Activated CD4-positive, CD25-positive, alpha-beta regulatory T cell treated with anti-CD3 and anti-CD28 coated beads, Interleukin-2, amount 50 U/mL, for 16 hours (primary cell): ENCODE measurements around the gene STUM.
"Not testable (repeated sequence)": the region's sequence is repeated elsewhere in the genome, so short reads cannot be mapped to it uniquely, and the experiment has no call there.

Experiments
- DNase-seq: peaks from one replicate; pipeline ENCODE4 v3.0.0-alpha.2; 2020; ENCODE audit warnings: low read depth, low spot score

The STUM gene

DNA sequence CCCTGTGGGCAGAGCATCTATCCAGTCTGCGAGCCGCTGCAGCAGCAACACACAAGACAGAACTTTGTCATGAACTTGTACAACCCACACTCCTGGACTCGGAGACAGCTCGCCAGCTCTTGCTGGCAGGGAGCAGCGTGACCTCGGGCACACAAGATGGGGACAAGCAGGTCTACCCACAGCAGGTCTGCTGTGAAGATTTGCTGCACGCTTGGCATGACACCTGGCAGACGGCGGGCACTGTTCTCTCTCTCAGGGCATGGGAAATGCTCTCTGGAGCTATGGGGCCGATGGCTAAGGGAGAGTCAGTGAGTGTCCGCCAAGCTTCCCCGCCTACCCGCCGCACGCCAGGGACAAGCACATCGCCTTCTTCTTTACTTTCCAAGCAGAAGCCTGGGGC is 90.0 kb downstream of the STUM start:
- DNase-seq, result no peak

DNA sequence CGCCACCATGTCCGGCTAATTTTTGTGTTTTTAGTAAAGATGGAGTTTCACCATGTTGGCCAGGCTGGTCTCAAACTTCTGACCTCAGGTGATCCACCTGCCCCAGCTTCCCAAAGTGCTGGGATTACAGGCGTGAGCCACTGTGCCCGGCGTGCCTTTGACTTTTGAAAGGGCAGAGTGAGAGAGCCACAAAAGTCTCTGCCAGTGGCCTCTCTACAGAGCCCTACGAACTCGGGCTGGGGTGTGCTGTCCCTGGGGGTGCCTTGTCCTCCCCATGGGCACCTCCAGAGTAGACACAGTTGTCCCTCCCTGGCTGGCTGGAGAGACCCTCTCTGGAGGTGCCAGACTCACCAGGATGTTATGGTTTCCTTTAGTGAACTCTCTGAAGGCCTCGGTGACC is 90.6 kb downstream of the STUM start:
- DNase-seq, result not testable (repeated sequence)

DNA sequence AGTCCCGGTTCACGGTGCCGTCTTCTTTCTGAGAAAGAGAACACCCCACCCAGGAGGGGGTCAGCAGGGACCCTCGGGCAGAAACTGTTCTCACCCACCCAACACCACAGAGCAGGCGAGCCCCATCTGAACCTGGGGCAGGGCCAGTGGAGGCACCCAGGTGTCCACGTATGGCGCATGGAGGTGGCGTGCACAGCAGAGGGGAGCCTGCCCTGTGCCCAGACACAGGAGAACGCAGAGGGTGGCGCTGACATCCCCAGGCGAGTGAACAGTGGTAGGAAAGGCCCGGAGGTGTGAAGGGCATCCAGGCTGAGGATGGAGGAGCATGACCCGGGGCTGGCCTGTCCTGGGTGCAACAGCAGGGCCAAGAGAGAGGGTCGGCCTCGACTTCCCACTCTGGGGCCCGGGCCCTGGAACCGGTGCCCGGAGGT is 91.1 kb downstream of the STUM start:
- no peak for DNase-seq

DNA sequence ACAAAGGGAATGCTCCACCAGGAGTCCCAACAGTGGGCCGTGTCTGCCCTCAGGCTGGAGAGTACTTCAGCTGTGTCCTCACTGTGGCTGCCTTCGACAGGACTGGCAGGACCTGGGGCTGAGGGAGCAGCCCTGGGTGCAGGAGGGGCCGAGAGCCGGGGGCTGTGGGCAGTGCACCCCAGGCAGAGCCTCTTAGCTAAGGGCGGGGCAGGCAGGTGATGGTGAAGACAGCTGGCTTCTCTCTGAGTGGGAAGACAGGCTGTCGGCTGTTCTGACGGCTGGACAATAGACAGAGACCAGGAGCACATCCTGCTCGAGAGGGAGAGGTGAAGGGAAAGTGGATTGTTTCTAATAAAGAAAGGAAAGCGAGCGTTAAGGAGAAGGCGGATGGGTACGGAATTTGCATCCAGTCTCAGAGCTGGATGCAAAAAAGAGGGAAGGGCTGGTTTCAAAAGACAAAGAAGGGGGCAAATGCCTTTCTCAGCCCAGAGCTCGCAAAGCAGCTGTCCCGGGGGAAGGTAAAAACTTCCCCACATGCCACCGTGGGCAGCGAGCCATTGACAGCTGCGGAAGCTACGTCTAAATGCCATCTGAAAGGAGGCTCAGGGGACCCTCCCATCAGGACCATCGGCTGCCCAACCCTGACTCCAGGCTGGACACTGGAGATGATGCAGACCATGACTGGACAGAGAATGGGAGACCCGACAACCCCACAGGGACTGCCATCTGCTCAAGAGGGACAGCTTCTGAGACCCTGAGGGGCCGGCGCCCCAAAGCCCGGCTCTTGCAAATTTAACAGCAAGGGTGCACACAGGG is 92.0 kb downstream of the STUM start:
- DNase-seq, result no peak

DNA sequence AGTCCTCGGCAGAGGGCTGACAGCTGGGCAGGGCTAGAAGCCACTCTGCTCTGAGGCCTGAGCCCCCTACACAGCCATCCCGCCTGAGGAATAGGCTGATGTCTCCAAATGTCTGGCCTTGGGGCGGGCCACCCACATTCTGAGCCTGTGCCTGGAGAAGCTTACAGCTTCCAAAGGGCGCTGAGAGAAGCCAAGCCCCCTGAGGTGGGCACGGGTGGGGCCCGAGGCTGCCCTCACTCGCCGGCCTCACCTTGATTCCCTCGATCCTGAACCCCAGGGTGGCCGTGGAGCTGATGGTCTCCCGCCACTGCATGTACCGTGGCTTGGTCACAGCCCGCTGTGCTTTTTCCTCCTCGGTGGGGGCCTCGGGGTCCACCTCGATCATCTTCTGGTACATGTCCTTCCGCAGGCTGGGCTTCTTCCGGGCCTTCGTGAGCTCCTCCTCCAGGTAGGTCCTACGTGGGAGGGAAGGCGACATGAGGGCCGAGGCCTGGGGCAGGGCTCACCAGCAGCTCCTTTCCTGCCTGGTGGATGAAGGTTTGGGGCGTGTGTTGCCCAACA is 93.2 kb downstream of the STUM start:
- DNase-seq, result no peak

DNA sequence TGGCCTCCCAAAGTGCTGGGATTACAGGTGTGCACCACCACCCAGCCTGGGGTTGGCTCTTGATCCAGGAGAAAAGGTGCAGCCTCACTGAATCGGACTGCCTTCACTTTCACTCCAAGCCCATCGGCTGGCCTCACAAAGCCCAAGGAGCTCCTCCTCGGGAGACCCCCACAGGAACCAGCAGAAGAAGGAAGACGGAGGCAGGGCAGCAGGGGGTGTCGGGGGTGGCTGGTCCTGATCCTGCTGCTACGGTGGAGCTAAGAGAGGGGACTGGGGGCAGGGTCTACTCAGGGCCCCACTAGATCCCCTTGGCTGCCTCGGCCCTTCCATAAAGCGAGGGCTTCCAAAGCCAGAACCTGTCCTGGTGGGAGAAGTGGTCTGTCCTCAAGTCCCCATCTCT is 93.9 kb downstream of the STUM start:
- no peak for DNase-seq

DNA sequence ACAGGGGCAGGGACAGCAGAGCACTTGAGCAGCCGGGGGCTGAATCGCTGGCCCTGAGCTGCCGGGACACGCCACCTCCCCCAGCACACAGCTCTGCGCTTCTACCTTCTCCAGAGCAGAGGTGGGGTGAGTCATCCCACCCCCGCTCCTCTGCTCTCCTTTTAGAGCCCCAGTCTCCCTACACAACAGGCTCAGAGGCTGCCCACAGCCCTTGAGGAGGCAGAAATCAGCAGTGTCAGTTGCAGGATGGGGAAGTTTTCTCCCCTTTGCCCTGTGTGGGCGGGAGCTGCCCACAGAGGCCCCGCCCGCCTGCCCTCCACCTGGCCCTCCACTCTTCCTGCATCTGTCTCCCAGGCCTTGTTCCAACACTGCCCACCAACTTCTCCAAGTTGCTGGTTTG is 94.6 kb downstream of the STUM start:
- DNase-seq, result no peak

DNA sequence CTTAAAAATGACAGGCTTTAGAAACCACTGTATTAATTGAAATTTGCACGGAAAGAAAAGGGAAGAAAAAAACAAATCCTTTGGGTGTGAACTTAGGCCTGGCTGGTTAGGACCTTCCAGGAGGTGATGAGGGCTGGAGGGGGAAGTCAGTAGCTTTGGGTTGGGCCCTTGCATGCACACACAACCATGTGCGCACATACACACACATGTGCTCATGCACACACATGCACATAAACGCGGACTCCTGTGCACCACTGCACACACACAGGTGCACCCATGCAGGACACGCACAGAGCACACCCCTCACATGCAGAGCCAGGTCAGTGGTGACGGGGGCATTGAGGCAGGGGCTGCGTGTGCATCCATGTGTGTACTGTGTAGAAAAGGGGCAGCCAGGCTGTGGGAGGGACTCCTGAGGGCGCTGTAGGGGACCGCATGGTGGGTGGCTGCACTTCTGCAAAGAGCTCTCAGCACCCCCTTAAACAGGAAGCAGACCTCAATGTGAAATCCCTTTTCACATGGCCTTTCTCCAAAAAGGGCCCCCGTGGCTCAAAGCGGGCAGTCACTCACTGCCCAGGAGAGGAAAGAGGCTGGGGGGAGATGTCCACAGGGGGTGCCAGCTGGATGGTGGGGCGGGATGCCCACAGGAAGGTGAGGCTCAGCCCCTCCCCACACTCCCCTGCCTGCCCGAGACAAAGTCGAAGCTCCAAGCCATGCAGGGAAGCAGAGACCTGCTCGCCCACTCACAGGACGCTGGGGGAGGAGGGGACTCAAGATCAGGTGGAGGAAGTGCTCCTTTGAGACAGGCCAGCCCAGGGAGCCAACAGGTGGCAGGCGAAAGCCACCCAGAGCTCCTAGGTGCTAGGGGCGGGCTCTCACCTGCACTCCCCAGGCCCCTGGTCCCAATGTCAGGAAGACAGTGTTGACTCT is 95.3 kb downstream of the STUM start:
- no peak for DNase-seq

DNA sequence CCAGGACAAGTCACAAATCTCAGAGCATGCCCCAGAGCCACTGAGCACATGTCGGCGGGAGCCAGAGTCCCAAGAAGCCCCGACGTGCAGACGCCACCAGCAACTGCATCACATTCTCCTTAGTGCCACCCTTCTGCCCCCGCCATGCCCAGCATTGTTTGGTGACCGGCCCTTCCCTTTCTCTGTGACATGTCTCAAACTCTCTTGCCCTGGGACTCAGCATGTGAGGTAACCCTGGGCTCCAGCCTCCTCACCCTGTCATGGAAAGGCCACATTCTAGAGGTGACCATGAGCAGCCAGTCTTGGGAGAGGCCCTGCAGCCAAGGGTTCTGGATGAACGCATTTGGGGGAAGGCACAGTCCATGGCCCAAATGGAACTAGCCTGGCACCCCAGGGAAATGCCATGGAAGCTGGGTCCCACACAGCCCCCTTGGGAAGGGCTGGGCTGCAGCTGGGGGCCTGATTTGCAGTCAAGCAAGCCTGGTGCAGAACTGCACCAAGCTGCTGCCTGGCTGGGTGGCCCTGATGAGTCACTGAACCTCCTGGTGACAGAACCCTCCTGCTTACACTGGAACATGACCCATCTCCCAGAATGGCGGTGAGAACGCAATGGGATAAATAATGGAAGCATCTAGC is 96.1 kb downstream of the STUM start:
- no peak for DNase-seq

DNA sequence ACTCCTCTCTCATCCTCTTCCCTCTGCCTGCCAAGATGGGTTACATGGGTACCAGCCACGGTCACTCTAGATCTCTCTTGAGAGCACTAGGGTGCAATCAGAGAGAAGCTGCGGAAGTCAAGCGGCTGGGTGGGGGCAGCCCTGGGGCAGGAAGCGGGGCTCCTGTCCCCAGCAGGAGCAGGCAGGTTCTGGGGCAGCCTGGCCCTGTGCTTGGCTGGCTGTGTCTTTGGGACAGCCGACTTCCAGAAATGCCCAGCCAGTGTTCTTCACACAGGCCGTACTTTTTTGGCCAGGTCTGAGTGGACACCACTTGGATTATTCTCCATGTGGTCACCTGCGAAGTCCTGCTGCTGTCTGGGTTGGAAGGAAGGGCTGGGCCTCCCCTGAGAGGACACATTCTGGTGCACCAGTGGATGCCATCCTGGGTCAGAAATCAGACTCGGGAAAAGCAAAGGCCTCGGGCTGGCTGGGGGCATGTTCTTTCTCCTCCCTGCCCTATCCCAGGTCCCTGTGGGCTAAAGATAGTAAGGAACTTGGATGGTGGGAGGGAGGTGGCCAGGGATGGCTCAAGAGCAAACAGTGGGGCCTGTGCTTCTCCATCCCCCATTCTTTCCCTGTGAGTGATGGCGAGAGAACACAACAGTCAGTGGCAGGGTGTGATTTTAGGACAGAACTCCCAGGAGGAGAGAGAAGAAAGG is 96.9 kb downstream of the STUM start:
- DNase-seq, result no peak

DNA sequence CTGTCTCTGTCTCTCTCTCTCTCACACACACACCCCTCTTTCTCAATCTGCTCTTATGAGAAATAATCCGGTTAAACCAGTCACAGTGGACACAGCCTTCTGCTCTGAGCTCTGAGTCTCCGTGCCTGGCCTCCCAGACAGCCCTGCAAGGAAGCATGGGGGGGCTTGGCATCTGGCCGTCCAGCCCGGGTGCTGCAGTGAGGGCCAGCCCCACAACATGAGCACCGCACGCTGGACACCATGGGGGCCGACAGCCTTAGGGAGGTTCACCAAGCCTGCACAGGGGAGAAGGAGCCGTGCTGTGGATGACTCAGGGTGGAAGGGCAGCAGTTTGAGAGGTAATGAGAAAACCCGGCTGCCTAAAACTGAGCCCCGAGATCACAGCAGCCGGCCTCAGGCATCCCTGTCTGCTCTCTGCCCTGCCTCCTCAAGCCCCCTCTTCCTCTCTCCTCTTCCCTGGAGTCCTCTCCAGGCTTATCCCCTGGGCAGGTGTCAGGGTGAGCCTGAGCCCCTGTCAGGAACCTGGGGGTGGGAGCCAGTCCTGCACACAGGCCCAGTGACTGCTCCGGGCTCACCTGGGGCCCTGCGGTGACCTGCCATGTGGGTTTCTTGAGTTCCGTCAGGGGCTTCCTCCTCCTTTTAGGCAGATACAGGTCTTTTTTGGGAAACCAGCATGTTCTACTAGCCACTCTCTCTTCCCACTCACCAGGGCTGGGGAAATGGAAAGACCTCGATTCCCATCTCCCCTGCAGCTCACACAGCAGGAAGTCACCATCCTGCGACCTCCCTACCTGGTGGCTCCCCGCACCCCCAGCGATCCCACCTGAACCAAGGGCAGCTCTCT is 97.7 kb downstream of the STUM start:
- no peak for DNase-seq

DNA sequence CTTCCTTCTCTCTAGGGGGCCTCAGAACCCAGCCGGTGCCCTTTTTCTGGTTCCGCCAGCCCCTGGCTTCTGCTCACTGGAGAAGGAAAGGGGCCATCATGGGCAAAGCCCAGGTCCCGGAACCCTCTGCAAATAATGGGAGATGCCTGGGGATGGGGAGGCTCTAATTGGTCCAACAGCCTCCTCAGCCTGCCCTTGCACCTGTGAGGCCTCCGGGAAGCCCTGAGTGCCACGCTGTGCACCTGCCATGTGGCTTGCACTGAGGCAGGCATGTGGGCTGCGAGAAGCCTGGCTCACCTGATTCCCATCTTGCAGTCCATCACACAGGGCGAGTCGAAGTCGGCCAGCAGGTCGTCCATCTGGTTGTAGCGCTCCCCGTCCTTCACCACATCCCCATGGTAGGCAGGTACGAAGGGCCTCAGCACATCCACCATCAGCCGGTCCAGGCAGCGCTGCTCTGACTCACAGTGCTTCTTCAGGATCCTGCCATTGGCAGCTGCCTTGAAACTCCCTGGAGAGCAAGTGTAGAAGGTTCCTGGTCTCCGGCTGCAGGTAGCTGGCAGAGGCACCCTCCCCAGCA is 98.4 kb downstream of the STUM start:
- no peak for DNase-seq

DNA sequence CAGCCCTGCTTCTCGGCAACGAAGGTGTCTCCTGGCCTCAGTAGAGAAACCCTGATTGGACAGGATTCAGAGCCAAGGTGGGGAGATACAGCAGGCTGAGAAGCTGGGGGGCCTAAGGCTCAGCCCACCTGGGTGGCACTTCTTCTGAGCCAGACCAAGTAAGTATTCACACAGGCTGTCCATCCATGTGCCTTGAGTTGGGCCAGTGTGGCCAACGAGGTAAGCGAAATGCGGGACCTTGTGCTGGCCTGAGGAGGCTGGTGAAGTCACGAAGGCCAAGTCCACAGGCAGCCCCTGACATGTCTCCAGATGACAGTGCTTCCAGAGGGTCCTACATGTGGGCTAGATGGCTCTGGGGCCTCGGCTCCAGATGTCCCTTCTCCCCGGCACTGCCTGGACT is 99.2 kb downstream of the STUM start:
- DNase-seq, result no peak

DNA sequence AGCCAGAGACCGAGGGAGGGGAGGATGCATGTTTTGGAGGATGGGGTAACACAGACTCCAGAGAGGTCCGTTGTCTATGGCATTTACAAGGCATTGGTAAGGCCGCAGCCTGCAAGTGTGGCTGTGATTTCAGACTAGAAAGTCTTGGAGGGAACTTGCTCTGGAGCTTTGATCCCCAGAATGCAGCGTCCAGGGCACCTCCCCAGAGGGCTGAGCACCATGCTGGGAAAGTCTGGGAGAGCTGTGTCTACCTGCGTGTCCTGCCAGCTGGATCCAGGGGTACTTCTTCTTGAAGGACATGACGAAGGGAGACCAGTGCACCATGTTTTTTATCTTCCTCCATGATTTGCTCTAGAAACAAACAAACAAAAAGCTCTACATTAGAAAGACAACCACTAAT is 99.9 kb downstream of the STUM start:
- DNase-seq, result no peak

DNA sequence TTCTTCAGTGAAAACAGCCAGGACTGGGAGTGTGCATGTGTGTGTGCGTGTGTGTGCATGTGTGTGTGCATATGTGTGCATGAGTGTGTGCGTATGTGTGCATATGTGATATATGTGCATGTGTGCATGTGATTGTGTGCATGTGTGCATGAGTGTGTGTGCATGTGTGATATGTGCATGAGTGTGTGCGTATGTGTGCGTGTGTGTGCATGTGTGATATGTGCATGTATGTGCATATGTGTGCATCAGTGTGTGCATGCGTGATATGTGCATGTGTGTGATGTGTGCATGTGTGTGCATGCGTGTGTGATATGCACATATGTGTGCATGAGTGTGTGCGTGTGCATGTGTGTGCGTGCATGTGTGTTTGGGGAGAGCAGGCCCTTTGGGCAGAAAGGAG is 100.7 kb downstream of the STUM start:
- no peak for DNase-seq

DNA sequence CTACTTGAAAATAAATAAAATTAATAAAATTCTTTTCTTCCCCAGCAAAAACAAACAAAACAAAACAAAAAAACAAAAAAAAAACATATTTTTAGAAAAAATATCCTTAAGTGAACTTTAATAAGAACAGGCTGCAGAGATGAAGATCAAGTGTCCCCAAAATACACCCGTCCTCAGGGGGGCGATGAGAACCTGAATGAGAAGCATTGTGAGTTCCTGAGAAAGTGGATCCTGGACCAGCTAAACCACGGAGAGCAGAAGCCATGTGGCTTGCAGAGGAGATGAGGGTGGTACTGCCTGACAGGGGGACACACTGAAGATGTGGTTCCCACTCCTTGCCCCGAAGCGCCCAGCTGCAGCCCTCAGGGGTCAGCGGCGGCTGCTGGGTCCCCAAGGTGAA is 101.2 kb downstream of the STUM start:
- no peak for DNase-seq

DNA sequence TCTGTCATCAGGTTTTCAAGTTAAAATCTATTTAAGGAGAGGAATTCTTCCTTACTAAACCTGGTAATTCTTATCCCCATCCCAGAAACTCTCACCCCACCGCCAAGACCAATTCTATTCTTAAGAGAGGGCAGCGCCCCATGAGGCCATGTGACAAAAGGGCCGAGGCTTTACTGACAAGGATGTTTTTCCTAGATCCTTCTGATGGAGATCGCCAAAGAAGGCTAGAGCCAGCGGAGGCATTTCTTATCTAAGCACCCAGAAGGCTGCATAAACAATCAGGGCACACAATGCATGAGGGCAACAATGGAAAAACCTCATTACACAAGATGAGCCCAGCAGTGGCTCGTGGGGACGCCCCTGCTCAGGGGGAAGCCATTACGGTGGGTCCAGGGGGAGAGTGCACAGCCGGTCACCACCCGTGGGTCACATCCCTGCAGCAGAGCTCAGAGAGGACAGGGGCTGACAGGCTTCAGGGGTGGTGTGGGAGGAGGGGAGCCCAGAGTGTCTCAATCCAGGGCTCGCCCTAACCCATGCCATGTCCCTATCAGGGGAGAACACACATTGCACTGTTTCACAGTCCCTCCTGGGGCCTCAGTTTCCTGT is 101.8 kb downstream of the STUM start:
- DNase-seq, result no peak

DNA sequence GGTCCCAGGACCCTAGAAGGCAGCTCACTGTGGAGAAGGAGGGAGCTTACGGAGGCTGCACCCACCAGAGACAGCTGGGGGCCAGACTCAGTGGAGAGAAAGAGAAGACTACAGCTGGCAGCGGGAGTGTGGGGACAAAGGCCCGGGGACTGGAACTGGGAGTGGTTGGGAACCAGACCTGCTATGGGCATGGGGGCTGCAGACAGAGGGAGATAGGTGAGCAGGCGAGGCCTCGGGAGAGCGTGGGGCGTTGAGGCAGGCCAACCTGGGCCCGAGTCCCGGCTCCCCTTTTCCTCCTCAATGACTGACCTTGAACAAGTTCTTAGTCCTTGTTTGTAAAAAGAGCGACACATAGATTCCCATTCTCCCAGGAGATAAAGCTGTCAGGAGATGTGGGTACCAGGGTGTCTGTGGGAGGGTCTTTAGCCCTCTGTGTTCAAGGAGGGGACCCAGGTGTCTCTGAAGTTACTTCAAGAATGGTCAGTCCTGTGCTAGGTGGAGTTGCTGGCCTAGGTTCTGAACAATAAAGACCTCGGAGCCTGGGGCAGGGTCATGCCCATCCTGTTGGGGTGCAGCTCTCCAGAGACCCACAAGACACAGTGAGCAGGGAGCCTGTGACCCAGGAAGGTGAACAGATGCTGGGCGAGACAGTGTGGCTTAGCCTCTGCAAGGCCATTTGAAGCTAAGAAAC is 102.6 kb downstream of the STUM start:
- no peak for DNase-seq

DNA sequence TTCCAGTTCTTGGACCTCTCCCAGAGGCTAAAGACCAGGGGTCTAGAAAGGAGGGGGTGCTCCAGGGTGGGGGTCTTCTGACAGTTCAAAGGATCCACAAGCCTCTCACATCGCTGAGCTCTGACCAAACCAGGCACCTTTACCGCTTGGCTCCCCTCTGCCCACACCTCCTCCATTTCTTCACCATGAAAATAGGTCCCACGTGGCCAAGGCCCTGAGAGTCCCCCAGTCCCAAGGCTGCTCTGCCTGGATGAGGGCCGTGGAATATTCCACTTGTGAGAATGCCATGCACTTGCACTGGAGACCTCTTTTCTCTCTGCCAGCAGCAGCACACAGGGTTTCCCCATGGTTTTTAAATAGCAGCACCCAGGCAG is 103.2 kb downstream of the STUM start:
- no peak for DNase-seq
